SK-N-SH (cell line): Measurements from ENCODE around the gene NTRK2. TPM values are rescaled to one million over a fixed set of nuclear protein-coding genes. Genes with fewer than 3 reads are reported as not detected.

Experiments used
- CTCF ChIA-PET: fragments of 300-600, 350-600 bp; formaldehyde crosslinking; extraction: SDS; loops from one replicate; lab custom pipeline; 2021; lab: Yijun Ruan, JAX
- POLR2A ChIA-PET: fragments of 350-600 bp; sonication (Branson Sonifier 250); formaldehyde crosslinking; extraction: SDS; loops from one replicate; lab custom pipeline; 2020; ENCODE audit warnings: antibody characterized with exemption, inconsistent platforms; lab: Yijun Ruan, JAX
- DNase-seq: peaks from one replicate; pipeline ENCODE4 v3.0.0; 2012
- H2AFZ ChIP-seq: fragments of 200-600 bp; sonication (generic); 2 replicates; pipeline ENCODE4 v1.8.1; 2016; ENCODE audit warnings: antibody characterized with exemption, mild to moderate bottlenecking, low read depth
- H3F3A ChIP-seq: fragments of 200-600 bp; sonication (generic); replicated peaks from 2 replicates; pipeline ENCODE3; 2016; ENCODE audit warnings: antibody characterized with exemption, mild to moderate bottlenecking; ENCODE audit not compliant: insufficient read depth
- H3K27ac ChIP-seq, 2 experiments: fragments of 200-500 bp in 1 of 2; fragments of 200-600 bp in 1 of 2; sonication (Bioruptor generic) in 1 of 2; sonication (generic), shearing (Covaris generic) in 1 of 2; 2 replicates each; pipeline versions ENCODE4 v1.5.1 to v1.6.1; 2014 to 2016; ENCODE audit warnings: low read depth in 2 of 2, inconsistent platforms in 1 of 2, low read length in 1 of 2, mild to moderate bottlenecking in 1 of 2, mixed read lengths in 1 of 2
- H3K27me3 ChIP-seq: fragments of 200-600 bp; sonication (generic), shearing (Covaris generic); 2 replicates; pipeline ENCODE4 v1.6.1; 2016; ENCODE audit warnings: mixed run types; ENCODE audit not compliant: insufficient read depth
- H3K36me3 ChIP-seq, 2 experiments: fragments of 200-500 bp in 1 of 2; fragments of 200-600 bp in 1 of 2; sonication (Bioruptor generic) in 1 of 2; sonication (generic) in 1 of 2; replicated peaks in 1 of 2; 2 replicates each; pipeline versions ENCODE3 to v1.5.1; 2014 to 2016; ENCODE audit warnings: low read length in 1 of 2, mild to moderate bottlenecking in 1 of 2; ENCODE audit not compliant: insufficient read depth in 2 of 2, control insufficient read depth in 1 of 2
- H3K4me1 ChIP-seq, 2 experiments: fragments of 200-500 bp in 1 of 2; fragments of 200-600 bp in 1 of 2; sonication (Bioruptor generic) in 1 of 2; sonication (generic), shearing (Covaris generic) in 1 of 2; 2 replicates each; pipeline versions ENCODE4 v1.5.1 to v1.6.1; 2014 to 2016; ENCODE audit warnings: low read depth in 1 of 2, low read length in 1 of 2, mixed run types in 1 of 2; ENCODE audit not compliant: insufficient read depth in 2 of 2, control insufficient read depth in 1 of 2
- H3K4me2 ChIP-seq: fragments of 200-600 bp; sonication (generic), shearing (Covaris generic); 2 replicates; pipeline ENCODE4 v1.6.1; 2017; ENCODE audit warnings: mixed run types
- H3K4me3 ChIP-seq, 2 experiments: fragments of 200-500 bp in 1 of 2; fragments of 200-600 bp in 1 of 2; sonication (Bioruptor generic) in 1 of 2; sonication (generic), shearing (Covaris generic) in 1 of 2; 2 replicates each; pipeline versions ENCODE4 v1.5.1 to v1.8.1; 2014 to 2016; ENCODE audit warnings: low read depth in 2 of 2, inconsistent platforms in 1 of 2, low read length in 1 of 2, mild to moderate bottlenecking in 1 of 2, mixed read lengths in 1 of 2, moderate library complexity in 1 of 2
- H3K79me2 ChIP-seq: fragments of 200-600 bp; sonication (generic); 2 replicates; pipeline ENCODE4 v1.8.1; 2017; ENCODE audit warnings: mild to moderate bottlenecking; ENCODE audit not compliant: insufficient read depth
- H3K9ac ChIP-seq: fragments of 200-600 bp; sonication (generic); 2 replicates; pipeline ENCODE4 v1.6.1; 2017; ENCODE audit warnings: mixed run types
- H3K9me2 ChIP-seq: fragments of 200-600 bp; sonication (generic); 2 replicates; pipeline ENCODE4 v1.6.1; 2017; ENCODE audit warnings: mixed run types
- H3K9me3 ChIP-seq: fragments of 200-600 bp; sonication (generic); 2 replicates; pipeline ENCODE4 v1.6.1; 2017; ENCODE audit warnings: mixed run types, mild to moderate bottlenecking, moderate library complexity
- H4K20me1 ChIP-seq: fragments of 200-600 bp; sonication (generic); 2 replicates; pipeline ENCODE4 v1.6.1; 2017; ENCODE audit warnings: mild to moderate bottlenecking, mixed run types; ENCODE audit not compliant: insufficient read depth
- CHD2 ChIP-seq: fragments of 150-350 bp; IDR thresholded peaks from 2 replicates; pipeline ENCODE4 v1.6.1; 2018; ENCODE audit warnings: low read length; ENCODE audit not compliant: partially characterized antibody
- ELF1 ChIP-seq: IDR thresholded peaks from 2 replicates; pipeline ENCODE4 v1.4.0; 2012
- MXI1 ChIP-seq: IDR thresholded peaks from 2 replicates; pipeline ENCODE4 v1.6.1; 2012; ENCODE audit warnings: mild to moderate bottlenecking, low read depth, low read length, improper control_type of control experiment
- NRF1 ChIP-seq: IDR thresholded peaks from 2 replicates; pipeline ENCODE4 v1.6.1; 2012; ENCODE audit warnings: low read depth, mild to moderate bottlenecking, low read length
- RFX5 ChIP-seq: IDR thresholded peaks from 2 replicates; pipeline ENCODE4 v1.6.1; 2012; ENCODE audit warnings: mild to moderate bottlenecking, improper control_type of control experiment, low read length
- TCF12 ChIP-seq: IDR thresholded peaks from 2 replicates; pipeline ENCODE4 v1.4.0; 2012
- USF1 ChIP-seq: IDR thresholded peaks from 2 replicates; pipeline ENCODE4 v1.4.0; 2012; ENCODE audit warnings: low read depth, borderline replicate concordance
- USF2 ChIP-seq: fragments of 150-350 bp; IDR thresholded peaks from 2 replicates; pipeline ENCODE4 v1.6.1; 2017; ENCODE audit warnings: antibody characterized with exemption, low read length, low read depth, borderline replicate concordance
- ZBTB33 ChIP-seq: IDR thresholded peaks from 2 replicates; pipeline ENCODE4 v1.4.0; 2012; ENCODE audit warnings: low read depth, borderline replicate concordance
- WGBS: methylation state at CpG from one replicate; pipeline ENCODE4 v1.1.6; 2017; ENCODE audit warnings: low lambda C conversion rate; 5-methylcytosine and 5-hydroxymethylcytosine counted together
- polyA plus RNA-seq, 3 experiments: library from polyadenylated mRNA; depleted of rRNA; stranded (reverse); fragments of >200 nt; gene quantifications; 2 replicates each; pipeline ENCODE4 v1.2.3, GENCODE V29; 2012
- TF ChIP-seq, protein P1 (sequence below): IDR thresholded peaks from 2 replicates; pipeline ENCODE4 v1.6.1; 2012; ENCODE audit warnings: mild to moderate bottlenecking, low read depth, low read length, moderate library complexity

Gene NTRK2
- polyA plus RNA-seq, 1 of the 3 experiments (the other 2 are of a cell fraction): 0.05 TPM

- TF ChIP-seq ZBTB33: no peak
- no peak for TF ChIP-seq USF2
- TF ChIP-seq, all 33 proteins: peak for 0
Observed at GRCh38 chr9:84861455-84861854, 191.9 kb downstream of the NTRK2 start (continued).

DNA sequence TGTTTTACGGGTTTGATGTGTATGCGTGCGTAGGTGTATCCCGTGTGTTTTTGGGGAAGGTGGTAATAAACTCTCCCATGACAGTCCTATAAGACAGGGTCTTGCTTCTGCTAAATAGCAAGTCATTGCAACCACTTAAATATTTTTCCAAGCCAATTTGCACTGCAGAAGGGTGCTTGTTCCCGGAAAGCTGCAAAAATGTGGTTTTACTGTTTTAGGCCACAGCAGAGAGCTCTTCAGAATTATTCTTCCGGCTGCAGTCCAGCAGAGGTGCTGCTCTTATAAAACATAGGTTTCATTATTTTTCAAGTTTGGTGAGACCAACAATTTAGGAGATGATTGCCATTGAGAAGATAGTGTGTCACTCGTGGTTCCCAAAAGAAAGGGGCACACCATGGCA, 192.8 kb downstream of the NTRK2 start:
- Histone ChIP-seq H3F3A (no peaks in the 10 kb centered on the region), H3K27ac (peak overlapping the region in 1 of 2 experiments; percentile 25; a peak in 1 of 4 replicates), H3K4me1 (peaks cover 0 to 8% of the 10 kb centered on the region in 2 experiments; a peak in 1 of 4 replicates), H3K9me3 (no peaks in the 10 kb centered on the region), H3K36me3 (no peaks in the 10 kb centered on the region), H3K9me2 (no peaks in the 10 kb centered on the region), H3K9ac (no peak overlapping the region), H2AFZ (no peak overlapping the region), H3K4me2 (0 out of 2 replicates have a peak overlapping the region, but pooled peaks have one; percentile 12), H3K4me3 (no peak overlapping the region), H3K79me2 (no peaks in the 10 kb centered on the region), H3K27me3 (no peaks in the 10 kb centered on the region), H4K20me1 (no peaks in the 10 kb centered on the region)
- WGBS: 80% methylated on average over 7 of the region's 7 CpGs
- TF ChIP-seq ELF1: no peak
- no peak for DNase-seq
- ChIA-PET POLR2A (no interaction called here), CTCF (interaction anchor here (1.1 to 1.5 kb wide), 3 partner anchors 20 to 133 kb away, joined by 3 to 4 read pairs (median 3); no protein-coding TSS in a partner anchor)

- DNase-seq: no peak
Observed at GRCh38 chr9:84862810-84863287, 193.3 kb downstream of the NTRK2 start.

GRCh38 chr9:84863372-84863771, 193.8 kb downstream of the NTRK2 start:
- Histone ChIP-seq H2AFZ (no peak overlapping the region), H3K4me1 (peaks cover 0 to 8% of the 10 kb centered on the region in 2 experiments; a peak in 1 of 4 replicates), H3K36me3 (no peaks in the 10 kb centered on the region), H3K4me2 (no peak overlapping the region), H3K9me2 (no peaks in the 10 kb centered on the region), H3F3A (no peaks in the 10 kb centered on the region), H3K4me3 (no peak overlapping the region), H3K27ac (no peak overlapping the region), H3K79me2 (no peaks in the 10 kb centered on the region), H3K27me3 (no peaks in the 10 kb centered on the region), H4K20me1 (no peaks in the 10 kb centered on the region), H3K9ac (no peak overlapping the region), H3K9me3 (no peaks in the 10 kb centered on the region)
- WGBS: 61% methylated on average over 4 of the region's 4 CpGs
- DNase-seq: no peak
- ChIA-PET POLR2A (no interaction called here), CTCF (interaction anchor here (0.6 to 1.5 kb wide), 2 partner anchors 19 to 341 kb away, joined by 3 read pairs; no protein-coding TSS in a partner anchor)
- TF ChIP-seq MXI1 (no peak), TCF12 (no peak), NRF1 (no peak), USF1 (no peak), RFX5 (no peak), CHD2 (no peak)
- TF ChIP-seq, protein P1, sequence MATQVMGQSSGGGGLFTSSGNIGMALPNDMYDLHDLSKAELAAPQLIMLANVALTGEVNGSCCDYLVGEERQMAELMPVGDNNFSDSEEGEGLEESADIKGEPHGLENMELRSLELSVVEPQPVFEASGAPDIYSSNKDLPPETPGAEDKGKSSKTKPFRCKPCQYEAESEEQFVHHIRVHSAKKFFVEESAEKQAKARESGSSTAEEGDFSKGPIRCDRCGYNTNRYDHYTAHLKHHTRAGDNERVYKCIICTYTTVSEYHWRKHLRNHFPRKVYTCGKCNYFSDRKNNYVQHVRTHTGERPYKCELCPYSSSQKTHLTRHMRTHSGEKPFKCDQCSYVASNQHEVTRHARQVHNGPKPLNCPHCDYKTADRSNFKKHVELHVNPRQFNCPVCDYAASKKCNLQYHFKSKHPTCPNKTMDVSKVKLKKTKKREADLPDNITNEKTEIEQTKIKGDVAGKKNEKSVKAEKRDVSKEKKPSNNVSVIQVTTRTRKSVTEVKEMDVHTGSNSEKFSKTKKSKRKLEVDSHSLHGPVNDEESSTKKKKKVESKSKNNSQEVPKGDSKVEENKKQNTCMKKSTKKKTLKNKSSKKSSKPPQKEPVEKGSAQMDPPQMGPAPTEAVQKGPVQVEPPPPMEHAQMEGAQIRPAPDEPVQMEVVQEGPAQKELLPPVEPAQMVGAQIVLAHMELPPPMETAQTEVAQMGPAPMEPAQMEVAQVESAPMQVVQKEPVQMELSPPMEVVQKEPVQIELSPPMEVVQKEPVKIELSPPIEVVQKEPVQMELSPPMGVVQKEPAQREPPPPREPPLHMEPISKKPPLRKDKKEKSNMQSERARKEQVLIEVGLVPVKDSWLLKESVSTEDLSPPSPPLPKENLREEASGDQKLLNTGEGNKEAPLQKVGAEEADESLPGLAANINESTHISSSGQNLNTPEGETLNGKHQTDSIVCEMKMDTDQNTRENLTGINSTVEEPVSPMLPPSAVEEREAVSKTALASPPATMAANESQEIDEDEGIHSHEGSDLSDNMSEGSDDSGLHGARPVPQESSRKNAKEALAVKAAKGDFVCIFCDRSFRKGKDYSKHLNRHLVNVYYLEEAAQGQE: no peak

More at GRCh38 chr9:84862810-84863287, 193.3 kb downstream of the NTRK2 start:
- WGBS: 13% methylated on average over 2 of the region's 2 CpGs
- TF ChIP-seq TCF12 (peak; percentile 23; the same call in 1 of the 2 replicates), RFX5 (no peak)
- ChIA-PET POLR2A (no interaction called here), CTCF (interaction anchor here (0.6 to 1.5 kb wide), 3 partner anchors 19 to 342 kb away, joined by 3 read pairs; no protein-coding TSS in a partner anchor)
- H3K36me3 ChIP-seq: no peaks in the 10 kb centered on the region
- H3K79me2 ChIP-seq: no peaks in the 10 kb centered on the region
- H3F3A ChIP-seq: no peaks in the 10 kb centered on the region
- H3K9me2 ChIP-seq: no peaks in the 10 kb centered on the region
- no peak overlapping the region for H2AFZ ChIP-seq
- H4K20me1 ChIP-seq: no peaks in the 10 kb centered on the region
- peak overlapping the region in 1 of 2 experiments; percentile 25; a peak in 1 of 4 replicates for H3K27ac ChIP-seq
- no peak overlapping the region for H3K4me3 ChIP-seq
- H3K27me3 ChIP-seq: no peaks in the 10 kb centered on the region
- H3K9me3 ChIP-seq: no peaks in the 10 kb centered on the region
- H3K4me1 ChIP-seq: peaks cover 0 to 8% of the 10 kb centered on the region in 2 experiments; a peak in 1 of 4 replicates
- H3K4me2 ChIP-seq: peak overlapping the region; percentile 12; the same call in 1 of the 2 replicates
- H3K9ac ChIP-seq: no peak overlapping the region
